D721Med (cell line): Measurements from ENCODE around the gene RPRD2.

Source experiments
- DNase-seq: peaks from one replicate; pipeline ENCODE4 v3.0.0; 2011; ENCODE audit warnings: low spot score; ENCODE audit not compliant: insufficient read length
- FAIRE-seq: peaks from 2 replicates; lab custom pipeline; 2011; peaks lifted over from hg19 to GRCh38; lab: Jason Lieb, UNC
- TF ChIP-seq, protein P1 (sequence below): IDR thresholded peaks from 2 replicates; pipeline ENCODE4 v1.5.1; 2012; ENCODE audit warnings: mild to moderate bottlenecking, control low read depth; ENCODE audit not compliant: insufficient read depth; ENCODE audit errors: missing control alignments

The RPRD2 gene

DNA sequence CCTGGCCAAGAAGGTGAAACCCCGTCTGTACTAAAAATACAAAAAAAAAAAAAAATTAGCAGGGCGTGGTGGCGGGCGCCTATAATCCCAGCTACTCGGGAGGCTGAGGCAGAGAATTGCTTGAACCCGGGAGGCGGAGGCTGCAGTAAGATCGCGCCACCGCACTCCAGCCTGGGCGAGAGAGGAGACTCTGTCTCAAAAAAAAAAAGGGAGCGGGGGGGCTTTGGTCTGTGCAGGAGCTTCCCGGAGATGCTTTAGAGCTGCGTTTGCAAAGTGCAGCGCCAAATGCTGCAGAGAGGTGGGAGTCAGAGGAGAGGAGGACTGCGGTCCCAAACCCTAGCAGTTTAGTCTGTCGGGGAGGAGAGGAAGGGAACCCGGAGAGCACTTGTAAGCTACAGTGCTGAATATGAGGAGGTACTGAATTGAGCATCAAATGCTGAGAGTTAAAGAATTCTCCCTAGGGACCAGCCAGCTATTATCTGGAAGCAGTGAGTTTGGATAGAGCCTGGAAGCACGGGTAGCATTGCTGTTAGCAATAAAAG lies 152.2 kb downstream of the RPRD2 start:
- TF ChIP-seq, protein P1, sequence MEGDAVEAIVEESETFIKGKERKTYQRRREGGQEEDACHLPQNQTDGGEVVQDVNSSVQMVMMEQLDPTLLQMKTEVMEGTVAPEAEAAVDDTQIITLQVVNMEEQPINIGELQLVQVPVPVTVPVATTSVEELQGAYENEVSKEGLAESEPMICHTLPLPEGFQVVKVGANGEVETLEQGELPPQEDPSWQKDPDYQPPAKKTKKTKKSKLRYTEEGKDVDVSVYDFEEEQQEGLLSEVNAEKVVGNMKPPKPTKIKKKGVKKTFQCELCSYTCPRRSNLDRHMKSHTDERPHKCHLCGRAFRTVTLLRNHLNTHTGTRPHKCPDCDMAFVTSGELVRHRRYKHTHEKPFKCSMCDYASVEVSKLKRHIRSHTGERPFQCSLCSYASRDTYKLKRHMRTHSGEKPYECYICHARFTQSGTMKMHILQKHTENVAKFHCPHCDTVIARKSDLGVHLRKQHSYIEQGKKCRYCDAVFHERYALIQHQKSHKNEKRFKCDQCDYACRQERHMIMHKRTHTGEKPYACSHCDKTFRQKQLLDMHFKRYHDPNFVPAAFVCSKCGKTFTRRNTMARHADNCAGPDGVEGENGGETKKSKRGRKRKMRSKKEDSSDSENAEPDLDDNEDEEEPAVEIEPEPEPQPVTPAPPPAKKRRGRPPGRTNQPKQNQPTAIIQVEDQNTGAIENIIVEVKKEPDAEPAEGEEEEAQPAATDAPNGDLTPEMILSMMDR = no peak
- FAIRE-seq (no peak), DNase-seq (no peak)

DNA sequence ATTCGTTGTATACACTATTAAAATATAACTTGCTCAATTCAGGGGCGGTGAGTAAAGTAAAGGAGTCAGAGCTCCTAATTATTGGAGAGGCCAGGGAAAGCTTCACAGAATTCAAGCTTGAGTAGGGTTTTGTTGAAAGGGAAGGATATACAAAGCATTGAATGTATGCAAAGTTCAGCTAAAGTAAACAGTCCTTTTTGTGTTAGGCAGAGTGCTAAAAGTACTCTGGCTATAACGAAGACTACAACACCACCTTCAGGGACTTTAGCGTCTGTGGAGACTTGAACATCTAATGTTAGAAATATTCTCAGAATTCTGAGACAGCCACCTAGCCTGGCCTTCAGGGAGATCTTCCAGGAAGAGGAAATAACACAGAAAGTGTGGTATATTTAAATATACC lies 152.7 kb downstream of the RPRD2 start:
- no peak for FAIRE-seq

DNA sequence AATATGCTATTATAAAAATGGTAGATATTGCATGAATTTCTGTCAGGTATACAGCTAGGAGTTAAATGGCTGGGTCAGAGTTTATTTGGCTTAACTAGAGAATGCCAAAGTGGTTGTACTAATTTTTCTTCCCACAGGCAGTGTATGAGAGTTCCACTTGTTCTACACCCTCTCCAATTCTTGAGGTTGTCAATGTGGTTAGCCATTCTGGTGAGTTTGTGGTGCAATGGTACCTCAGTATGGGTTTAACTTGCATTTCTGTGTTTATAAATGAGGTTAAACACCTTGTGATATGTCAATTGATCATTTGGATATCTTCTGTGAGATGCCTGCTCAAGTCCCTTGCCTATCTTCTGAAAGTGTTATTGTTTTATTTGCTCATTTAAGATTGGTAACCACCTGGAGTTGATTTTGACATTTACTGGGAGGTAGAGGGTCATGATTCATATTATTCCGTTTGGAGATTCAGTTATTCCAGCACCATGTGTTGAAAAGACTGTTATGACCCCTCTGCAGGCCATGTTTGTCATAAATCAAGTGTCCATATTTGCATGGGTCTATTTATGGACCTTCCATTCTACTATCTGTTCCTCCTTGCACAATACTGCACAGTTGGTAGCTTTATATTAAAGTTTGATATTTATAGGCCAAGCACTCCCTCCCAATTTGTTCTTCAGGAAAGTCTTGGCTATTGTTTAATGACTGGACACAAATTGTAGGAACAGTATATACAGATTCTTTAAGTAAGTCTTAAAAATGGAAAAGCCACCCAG lies 157.4 kb downstream of the RPRD2 start:
- no peak for FAIRE-seq
- TF ChIP-seq, protein P1 = no peak

More for the DNA sequence above, 152.7 kb downstream of the RPRD2 start:
- DNase-seq = no peak
- TF ChIP-seq, protein P1 = no peak

DNA sequence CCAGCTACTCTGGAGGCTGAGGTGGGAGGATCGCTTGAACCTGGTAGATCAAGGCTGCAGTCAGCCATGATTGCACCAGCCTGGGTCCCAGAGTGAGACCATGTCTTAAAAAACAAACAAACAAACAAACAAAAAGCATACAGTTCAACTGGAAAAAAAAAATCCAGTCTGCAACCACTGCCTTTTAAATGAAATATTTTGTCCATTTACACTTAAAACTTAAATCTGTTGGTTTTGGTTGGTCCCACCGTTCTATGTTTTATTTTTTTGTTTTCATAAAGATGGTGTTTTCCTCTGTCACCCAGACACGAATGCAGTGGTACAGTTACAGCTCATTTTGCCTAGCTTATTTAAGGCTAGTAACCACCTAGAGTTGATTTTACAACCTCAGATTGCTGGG lies 161.4 kb downstream of the RPRD2 start:
- DNase-seq (no peak), FAIRE-seq (no peak)
- TF ChIP-seq, protein P1 = no peak

More for the DNA sequence above, 157.4 kb downstream of the RPRD2 start:
- DNase-seq = no peak
